ENCODE results near the gene MORN1. TPM values are rescaled to one million over a fixed set of nuclear protein-coding genes. Genes with fewer than 3 reads are reported as not detected.

The MORN1 gene
- total and polyA plus RNA-seq, 2 of the 8 experiments (the other 6 are each of a cell fraction or from before 2014, with no cell fraction given) = 5.0 to 9.1 TPM

DNA sequence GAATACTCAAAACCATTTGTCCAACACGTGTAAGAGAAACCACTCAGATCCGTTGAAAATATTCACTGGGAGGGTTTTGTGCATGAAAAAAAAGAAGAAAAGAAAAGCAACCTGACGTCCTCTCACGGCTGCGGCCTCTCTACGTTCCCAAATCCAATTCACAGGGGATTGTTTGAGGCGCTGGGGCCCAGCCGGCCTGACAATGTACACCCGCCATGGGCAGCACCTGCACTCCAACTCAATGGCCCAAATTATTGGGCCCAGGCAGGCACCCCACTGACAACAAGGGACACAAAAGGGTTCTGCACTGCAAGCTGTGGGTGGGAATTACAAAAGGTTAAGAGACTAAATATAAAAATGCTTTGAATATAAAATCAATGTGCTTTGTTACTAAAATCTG, 41.5 kb downstream of the MORN1 start:
- no peak overlapping the region for H2BK5ac ChIP-seq (ENCODE audit: low read depth, low read length)
- H3K23me2 ChIP-seq (ENCODE audit: low read depth, low read length) = no peaks in the 10 kb centered on the region
- DNase-seq (ENCODE audit: low read depth in 1 of 2, low spot score in 2 of 2) (no peak), FAIRE-seq (no peak)
- no peak overlapping the region for H2BK120ac ChIP-seq (replicated peaks; ENCODE audit: low read depth, low read length)
- H3K56ac ChIP-seq (replicated peaks; ENCODE audit: insufficient read length, low read depth, low read length) = no peak overlapping the region
- no peak overlapping the region for H4K91ac ChIP-seq (replicated peaks; ENCODE audit: insufficient read length, low read length)
- no peak overlapping the region for H3K18ac ChIP-seq (ENCODE audit: extremely low read depth, low read length)
- H3K4me2 ChIP-seq (ENCODE audit: insufficient read depth in 1 of 2, low read depth in 2 of 2, low read length in 2 of 2) = no peak overlapping the region
- H3K27ac ChIP-seq (ENCODE audit: low read depth, low read length) = no peak overlapping the region
- no peaks in the 10 kb centered on the region for H3K27me3 ChIP-seq (replicated peaks in 1 of 4; ENCODE audit: control insufficient read depth in 3 of 4, extremely low read depth in 1 of 4, insufficient read depth in 3 of 4, low read length in 3 of 4)
- H4K20me1 ChIP-seq (replicated peaks in 1 of 2; ENCODE audit: control insufficient read depth in 1 of 2, insufficient read depth in 2 of 2, low read length in 2 of 2) = peaks cover 0 to under 1% of the 10 kb centered on the region in 2 experiments
- H3K23ac ChIP-seq (ENCODE audit: insufficient read length) = no peak overlapping the region
- no peak overlapping the region for H3K14ac ChIP-seq (ENCODE audit: insufficient read length)
- TF ChIP-seq HDAC2 (IDR thresholded peaks at IDR 0.05; ENCODE audit: borderline replicate concordance in 1 of 2, low read depth in 2 of 2, low read length in 2 of 2) (no peak), FOSL1 (IDR thresholded peaks at IDR 0.05; ENCODE audit: insufficient read depth, low read depth, low read length) (no peak)
- no peaks in the 10 kb centered on the region for H3K4me1 ChIP-seq (replicated peaks in 1 of 4; ENCODE audit: control insufficient read depth in 3 of 4, insufficient read depth in 4 of 4, low read length in 3 of 4)
- no peaks in the 10 kb centered on the region for H3K36me3 ChIP-seq (ENCODE audit: control insufficient read depth in 2 of 4, insufficient read depth in 4 of 4, low read length in 3 of 4)
- no peak overlapping the region for H2BK20ac ChIP-seq (ENCODE audit: low read length)
- H2AFZ ChIP-seq (ENCODE audit: low read length) = no peak overlapping the region
- H3K79me2 ChIP-seq (ENCODE audit: control insufficient read depth in 1 of 2, insufficient read depth in 2 of 2, low read length in 2 of 2) = no peaks in the 10 kb centered on the region
- H2AK5ac ChIP-seq (ENCODE audit: low read depth, low read length) = no peak overlapping the region
- no peak overlapping the region for H2BK15ac ChIP-seq (ENCODE audit: low read length)
- H3K79me1 ChIP-seq (ENCODE audit: low read depth, low read length) = no peaks in the 10 kb centered on the region
- H3K4me3 ChIP-seq (ENCODE audit: extremely low read depth in 1 of 4, insufficient read depth in 2 of 4, low read depth in 3 of 4, low read length in 4 of 4) = no peak overlapping the region
- CTCF ChIA-PET (ENCODE audit: partially characterized antibody) = interaction anchor here (0.6 kb wide), 1 partner anchor 160 kb away, joined by 3 read pairs; no protein-coding TSS in a partner anchor
- H3K4ac ChIP-seq (replicated peaks; ENCODE audit: insufficient read length, low read depth, low read length) = no peak overlapping the region
- no peaks in the 10 kb centered on the region for H3K9me3 ChIP-seq (ENCODE audit: insufficient read depth in 2 of 2, low read depth in 1 of 2, low read length in 1 of 2)
- no peak overlapping the region for H2BK12ac ChIP-seq (ENCODE audit: low read depth, low read length)
- no peak overlapping the region for H3K9ac ChIP-seq (replicated peaks in 1 of 4; ENCODE audit: extremely low read depth in 1 of 4, low read depth in 3 of 4, low read length in 3 of 4)
- H4K5ac ChIP-seq (ENCODE audit: insufficient read length, low read depth, low read length) = no peak overlapping the region
- POLR2A ChIA-PET (ENCODE audit: partially characterized antibody) = no interaction called here
- H4K8ac ChIP-seq (ENCODE audit: extremely low read depth, insufficient read depth, low read length) = no peak overlapping the region
- WGBS, 2 experiments (ENCODE audit: extremely low coverage in 1 of 2, insufficient coverage in 1 of 2, insufficient read length in 1 of 2, insufficient replicate concordance in 2 of 2, low coverage in 1 of 2, low lambda C conversion rate in 2 of 2, missing lambda C conversion rate in 1 of 2) = 95% methylated on average over 9 of the region's 9 CpGs; no CpG with 5 or more reads in 1 of the 2 experiments

Data from H1 (cell line).